Lung microvascular endothelial cell (primary cell): ENCODE measurements around the gene ABCD1. TPM values are rescaled to one million over a fixed set of nuclear protein-coding genes. Genes with fewer than 3 reads are reported as not detected.
A peak's percentile ranks its signal among the peaks of the same experiment; 100 is the strongest.
"Not testable (repeated sequence)": the region's sequence is repeated elsewhere in the genome, so short reads cannot be mapped to it uniquely, and the experiment has no call there.

Source experiments
- DNase-seq, 2 donors: peaks; one replicate each; pipeline versions ENCODE4 v3.0.0 to v3.0.0-alpha.2; 2010; ENCODE audit warnings: low read depth in 2 of 2
- total RNA-seq: library from RNA; depleted of rRNA; stranded (reverse); fragments of >200 nt; gene quantifications from 2 replicates; pipeline ENCODE4 v1.2.1, GENCODE V29; 2014

ABCD1 gene
- total RNA-seq, 1 donor from 2014 or later: 6.2 TPM

GRCh38 chrX:153734871-153735270 lies 10.2 kb downstream of the ABCD1 start:
- no peak for DNase-seq

GRCh38 chrX:153735274-153735673 lies 10.6 kb downstream of the ABCD1 start:
- DNase-seq: no peak

GRCh38 chrX:153736071-153736820 lies 11.6 kb downstream of the ABCD1 start:
- DNase-seq: no peak

DNA sequence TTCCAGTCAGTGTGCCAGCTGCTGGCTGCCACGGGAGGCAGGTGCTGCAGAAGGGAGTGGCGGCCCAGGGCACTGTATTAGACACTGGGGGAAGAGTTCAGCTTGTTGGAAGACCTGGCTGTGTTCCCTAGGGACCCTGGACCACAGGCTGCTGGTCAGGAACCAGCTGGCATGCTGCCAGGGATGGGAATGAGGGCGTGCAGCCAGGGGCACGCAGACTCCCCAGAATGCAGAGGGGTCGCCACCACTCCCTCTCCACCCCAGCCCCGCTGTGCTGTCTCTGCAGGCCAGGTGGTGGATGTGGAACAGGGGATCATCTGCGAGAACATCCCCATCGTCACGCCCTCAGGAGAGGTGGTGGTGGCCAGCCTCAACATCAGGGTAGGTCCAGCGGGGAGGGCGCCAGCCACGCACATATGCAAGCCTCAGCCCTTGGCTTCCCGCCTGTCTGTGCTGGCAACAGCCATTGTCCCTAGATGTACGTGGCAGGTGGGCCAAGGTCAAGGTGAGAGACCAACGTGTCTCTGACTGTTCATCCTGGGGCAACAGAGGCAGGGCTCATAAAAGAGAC lies 12.3 kb downstream of the ABCD1 start:
- no peak for DNase-seq

- DNase-seq: no peak
These were observed 13.5 kb downstream of the ABCD1 start for GRCh38 chrX:153738056-153738605.

DNA sequence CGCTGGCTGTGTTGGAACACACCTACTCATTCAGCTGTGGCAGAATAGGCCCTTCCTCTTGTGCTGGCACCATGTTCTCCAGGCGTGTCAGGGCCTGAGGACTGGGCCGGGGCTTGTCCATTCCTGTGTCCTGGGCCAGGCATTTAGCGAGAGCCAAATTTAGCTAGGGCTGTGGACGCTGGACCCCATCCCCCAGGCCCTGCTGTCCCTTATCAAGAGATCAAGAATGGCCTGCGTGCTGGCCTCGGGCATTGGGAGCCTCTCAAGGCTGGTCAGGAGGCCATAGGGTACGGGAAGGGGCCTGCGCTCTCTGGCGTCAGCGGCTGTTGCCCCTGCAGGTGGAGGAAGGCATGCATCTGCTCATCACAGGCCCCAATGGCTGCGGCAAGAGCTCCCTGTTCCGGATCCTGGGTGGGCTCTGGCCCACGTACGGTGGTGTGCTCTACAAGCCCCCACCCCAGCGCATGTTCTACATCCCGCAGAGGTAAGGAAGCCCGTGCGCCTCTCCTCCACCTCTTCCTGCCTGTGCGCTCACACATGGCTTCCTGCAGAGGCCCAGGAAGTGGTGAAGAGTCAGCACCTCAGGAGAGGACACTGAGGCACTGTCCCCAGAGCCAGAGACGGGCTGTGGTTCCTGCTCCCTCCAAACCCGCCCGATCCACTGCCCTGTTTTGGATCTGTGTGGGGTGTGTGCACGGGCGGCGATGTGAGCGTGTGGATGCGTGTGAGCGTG lies 15.3 kb downstream of the ABCD1 start:
- DNase-seq: no peak

DNA sequence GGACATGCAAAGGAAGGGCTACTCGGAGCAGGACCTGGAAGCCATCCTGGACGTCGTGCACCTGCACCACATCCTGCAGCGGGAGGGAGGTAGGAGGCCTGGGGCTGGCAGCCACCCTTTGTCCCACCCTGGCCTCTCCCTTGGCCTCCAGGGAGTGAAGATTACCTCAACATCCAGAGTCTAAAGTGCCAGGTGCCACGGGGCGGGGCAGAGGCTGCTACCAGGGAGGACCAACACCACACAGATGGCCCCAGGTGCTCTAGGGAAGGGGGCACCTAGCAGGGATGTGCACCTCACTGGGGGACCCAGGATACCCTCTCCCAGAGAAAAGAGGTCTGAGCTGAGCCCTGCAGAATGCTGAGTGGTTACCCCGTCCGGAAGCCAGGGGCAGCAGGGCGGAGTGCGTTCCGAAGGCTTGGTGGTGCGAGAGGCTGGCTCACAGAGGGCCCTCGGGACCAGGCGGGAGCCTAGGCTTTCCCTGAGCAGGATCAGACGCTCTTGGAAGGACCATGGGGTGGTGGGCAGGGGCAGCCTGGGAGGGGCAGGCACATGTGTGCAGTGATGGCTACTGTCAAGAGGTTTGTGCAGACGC lies 16.1 kb downstream of the ABCD1 start:
- DNase-seq: no peak

DNA sequence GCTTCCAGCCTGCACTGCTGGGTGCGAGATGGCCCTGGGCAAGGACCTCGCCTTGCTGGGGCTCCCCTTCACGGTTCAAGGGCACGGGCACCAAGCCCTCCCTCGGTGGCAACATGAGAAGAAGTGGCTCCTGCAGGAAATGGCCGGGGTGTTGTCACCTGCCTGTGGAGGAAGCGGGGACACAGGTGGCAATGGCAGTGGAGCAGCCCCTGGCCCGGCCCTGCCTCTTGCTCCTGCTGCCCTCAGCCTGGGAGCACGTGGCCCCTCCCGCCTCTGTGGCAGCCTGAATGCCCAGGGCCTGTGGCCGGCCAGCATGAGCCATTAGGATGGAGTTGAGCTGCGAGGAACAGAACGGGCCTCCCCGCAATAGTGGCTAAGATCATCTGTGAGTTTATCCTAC lies 16.8 kb downstream of the ABCD1 start:
- DNase-seq: no peak

GRCh38 chrX:153742111-153742510 lies 17.5 kb downstream of the ABCD1 start:
- not testable (repeated sequence) for DNase-seq

GRCh38 chrX:153742796-153743467 lies 18.3 kb downstream of the ABCD1 start:
- DNase-seq: not testable (repeated sequence)

DNA sequence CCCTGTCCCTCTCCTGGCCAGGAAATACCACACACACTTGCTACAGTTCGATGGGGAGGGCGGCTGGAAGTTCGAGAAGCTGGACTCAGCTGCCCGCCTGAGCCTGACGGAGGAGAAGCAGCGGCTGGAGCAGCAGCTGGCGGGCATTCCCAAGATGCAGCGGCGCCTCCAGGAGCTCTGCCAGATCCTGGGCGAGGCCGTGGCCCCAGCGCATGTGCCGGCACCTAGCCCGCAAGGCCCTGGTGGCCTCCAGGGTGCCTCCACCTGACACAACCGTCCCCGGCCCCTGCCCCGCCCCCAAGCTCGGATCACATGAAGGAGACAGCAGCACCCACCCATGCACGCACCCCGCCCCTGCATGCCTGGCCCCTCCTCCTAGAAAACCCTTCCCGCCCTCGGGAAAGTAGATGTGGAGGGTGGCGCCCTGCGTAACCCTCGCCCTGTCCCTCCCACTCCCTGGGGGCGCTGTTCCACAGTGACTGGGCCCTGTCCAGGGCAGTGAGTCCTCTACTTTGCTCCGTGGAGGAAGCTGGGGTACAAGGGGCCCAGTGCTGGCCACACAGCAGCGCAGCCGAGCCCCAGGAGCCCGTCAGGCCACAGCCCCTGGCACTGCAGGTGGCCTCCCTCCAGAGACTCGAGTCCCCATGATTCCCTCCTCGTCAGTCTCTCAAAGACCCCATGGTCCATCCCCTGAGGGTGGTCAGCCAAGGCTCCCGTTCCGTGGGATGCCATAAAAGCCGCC lies 19.0 kb downstream of the ABCD1 start:
- not testable (repeated sequence) for DNase-seq

- peak; percentile 21 to 39 for DNase-seq
These were observed 19.8 kb downstream of the ABCD1 start for GRCh38 chrX:153744210-153745066.

GRCh38 chrX:153745067-153745433 lies 20.4 kb downstream of the ABCD1 start:
- DNase-seq: not testable (repeated sequence)

DNA sequence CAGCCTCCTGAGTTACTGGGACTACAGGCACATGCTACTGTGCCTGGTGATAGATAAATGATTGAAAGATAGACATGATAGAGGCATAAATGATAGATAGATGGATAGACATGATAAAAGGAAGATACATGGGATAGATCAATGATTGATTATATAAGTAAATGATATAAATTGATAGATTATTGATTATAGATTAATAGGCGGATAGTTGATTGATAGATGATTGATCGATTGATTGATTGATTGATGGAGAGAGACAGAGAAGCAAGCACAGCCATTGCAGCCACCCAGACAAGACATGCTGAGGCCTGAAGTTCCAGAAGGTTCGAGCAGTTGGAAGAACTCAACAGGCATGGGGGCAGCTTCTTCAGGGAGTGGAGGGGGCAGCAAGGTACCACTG lies 21.7 kb downstream of the ABCD1 start:
- DNase-seq: no peak

GRCh38 chrX:153746991-153747390 lies 22.3 kb downstream of the ABCD1 start:
- not testable (repeated sequence) for DNase-seq

GRCh38 chrX:153749017-153749416 lies 24.4 kb downstream of the ABCD1 start:
- not testable (repeated sequence) for DNase-seq

DNA sequence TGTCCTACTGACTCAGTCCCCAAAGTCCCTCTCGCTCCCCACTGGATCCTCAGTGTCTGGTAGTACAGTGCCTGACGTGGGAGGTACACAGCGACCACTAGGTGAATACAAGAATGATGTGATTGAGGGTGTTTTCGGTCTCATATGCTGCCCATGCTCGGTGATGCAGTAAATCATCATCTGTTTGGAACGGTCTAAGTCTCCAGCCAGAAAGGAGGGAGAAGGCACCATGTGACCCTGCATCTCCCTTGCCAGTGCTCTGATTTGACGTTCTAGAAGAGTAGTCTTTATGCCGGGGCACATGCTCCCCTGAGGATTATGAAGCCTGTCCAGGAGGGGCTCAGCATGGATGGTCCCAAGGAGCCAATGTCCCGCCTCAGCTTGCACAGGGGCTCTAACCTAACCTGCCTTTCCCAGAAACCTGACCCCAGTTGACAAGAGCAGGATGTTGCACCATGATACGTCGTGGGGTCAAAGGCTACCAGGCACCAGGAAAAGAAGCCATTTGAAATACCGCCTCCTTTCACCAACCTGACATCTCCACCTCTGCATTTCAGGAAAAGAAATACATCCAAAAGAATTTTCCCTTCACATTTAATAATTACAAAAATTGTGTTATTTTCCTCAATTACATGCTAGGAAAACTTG lies 25.6 kb downstream of the ABCD1 start:
- no peak for DNase-seq

- no peak for DNase-seq
These were observed 30.5 kb downstream of the ABCD1 start for GRCh38 chrX:153755136-153755535.

DNA sequence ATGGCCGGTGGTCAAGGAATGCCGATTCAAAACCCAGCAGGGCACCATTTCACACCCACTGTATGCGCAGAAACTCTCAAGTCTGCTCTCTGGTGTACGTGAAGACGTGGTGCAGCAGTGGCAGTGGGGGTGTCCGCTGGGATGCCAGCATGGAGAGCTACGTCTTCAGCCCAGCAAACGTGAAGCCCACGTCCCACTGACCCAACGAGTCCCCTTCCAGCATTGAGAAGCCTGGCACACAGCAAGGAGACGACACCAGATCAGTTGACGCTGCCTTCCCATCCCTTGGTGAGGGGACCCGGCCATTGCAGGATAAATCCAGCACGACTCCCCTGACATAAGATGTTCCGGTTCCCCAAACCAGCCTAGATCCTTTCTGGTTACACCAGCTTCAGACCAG lies 37.2 kb downstream of the ABCD1 start:
- no peak for DNase-seq
